HCT116 (cell line): ENCODE measurements around the gene REEP3. TPM values are rescaled to one million over a fixed set of nuclear protein-coding genes. Genes with fewer than 3 reads are reported as not detected.

Experiments used
- ATAC-seq: fragments of 200-7000 bp; cut with Tn5 transposase; 2 replicates; pipeline ENCODE4 v1.9.1; 2020; ENCODE audit warnings: mild to moderate bottlenecking, moderate library complexity
- BruUV-seq: library from RNA; stranded (reverse); fragments of 400-500 nt; replicated peaks from 2 replicates; lab custom pipeline; 2021; lab: Mats Ljungman, UMichigan
- CTCF ChIA-PET: fragments of 300-600 bp; sonication (Branson Sonifier 250); formaldehyde crosslinking; loops from one replicate; lab custom pipeline; 2021; ENCODE audit warnings: antibody characterized with exemption; lab: Charles Lee
- POLR2A ChIA-PET: fragments of 300-600, 350-600 bp; sonication (Branson Sonifier 250); formaldehyde crosslinking; loops from one replicate; lab custom pipeline; 2021; ENCODE audit warnings: antibody characterized with exemption; lab: Charles Lee
- RAD21 ChIA-PET, 2 experiments: fragments of 300-600 bp; sonication (Branson Sonifier 250); formaldehyde crosslinking; loops; one replicate each; lab custom pipeline; 2023; ENCODE audit warnings: low total read pairs in 2 of 2; ENCODE audit not compliant: uncharacterized antibody in 2 of 2, unreplicated experiment in 2 of 2, low non-redundant PET in 1 of 2; lab: Charles Lee
- DNase-seq: peaks from one replicate; pipeline ENCODE4 v3.0.0-alpha.2; 2010; ENCODE audit warnings: low read depth, low spot score
- H2AFZ ChIP-seq: fragments of 200-600 bp; shearing (Covaris generic), sonication (generic); 2 replicates; pipeline ENCODE4 v1.6.1; 2017; ENCODE audit warnings: low read depth, mixed run types, mixed read lengths, antibody characterized with exemption, low read length; ENCODE audit not compliant: poor library complexity, severe bottlenecking
- H3K27ac ChIP-seq: 2 replicates; pipeline ENCODE4 v1.5.1; 2012; ENCODE audit warnings: low read depth, low read length
- H3K27me3 ChIP-seq: fragments of 200-600 bp; sonication (generic); 2 replicates; pipeline ENCODE4 v1.6.1; 2016; ENCODE audit warnings: mixed run types, low read length, mixed read lengths; ENCODE audit not compliant: insufficient read depth
- H3K36me3 ChIP-seq, 2 experiments: fragments of 200-500 bp in 1 of 2; fragments of 200-600 bp in 1 of 2; sonication (Bioruptor generic) in 1 of 2; sonication (generic) in 1 of 2; 2 replicates each; pipeline versions ENCODE4 v1.5.1 to v1.6.1; 2014 to 2016; ENCODE audit warnings: low read length in 2 of 2, inconsistent platforms in 1 of 2, mixed read lengths in 1 of 2, mixed run types in 1 of 2; ENCODE audit not compliant: insufficient read depth in 2 of 2, control insufficient read depth in 1 of 2
- H3K4me1 ChIP-seq, 2 experiments: fragments of 200-600 bp in 1 of 2; sonication (generic) in 1 of 2; 2 replicates each; pipeline versions ENCODE4 v1.5.1 to v1.6.1; 2012 to 2017; ENCODE audit warnings: low read length in 2 of 2, inconsistent platforms in 1 of 2, mild to moderate bottlenecking in 1 of 2, mixed read lengths in 1 of 2, mixed run types in 1 of 2, moderate library complexity in 1 of 2; ENCODE audit not compliant: insufficient read depth in 2 of 2, control insufficient read depth in 1 of 2
- H3K4me2 ChIP-seq: fragments of 200-600 bp; sonication (generic); 2 replicates; pipeline ENCODE4 v1.6.1; 2017; ENCODE audit warnings: mixed run types, low read length, mixed read lengths
- H3K4me3 ChIP-seq, 2 experiments: fragments of 200-600 bp in 1 of 2; sonication (generic) in 1 of 2; replicated peaks in 1 of 2; 2 replicates each; pipeline ENCODE4 v1.5.1; 2011 to 2016; ENCODE audit warnings: low read length in 2 of 2, control low read depth in 1 of 2, low read depth in 1 of 2, mild to moderate bottlenecking in 1 of 2, mixed read lengths in 1 of 2, mixed run types in 1 of 2
- H3K79me2 ChIP-seq: fragments of 200-600 bp; sonication (generic); 2 replicates; pipeline ENCODE4 v1.6.1; 2017; ENCODE audit warnings: mild to moderate bottlenecking, mixed run types, low read length, moderate library complexity, mixed read lengths; ENCODE audit not compliant: insufficient read depth
- H3K9ac ChIP-seq: fragments of 200-600 bp; sonication (generic); 2 replicates; pipeline ENCODE4 v1.6.1; 2016; ENCODE audit warnings: low read length, mixed read lengths
- H3K9me2 ChIP-seq: fragments of 200-600 bp; sonication (generic), shearing (Covaris generic); 2 replicates; pipeline ENCODE4 v1.6.1; 2017; ENCODE audit warnings: mixed run types, mild to moderate bottlenecking, moderate library complexity; ENCODE audit not compliant: insufficient read depth
- H3K9me3 ChIP-seq, 2 experiments: fragments of 200-500 bp in 1 of 2; fragments of 200-600 bp in 1 of 2; sonication (Bioruptor generic) in 1 of 2; sonication (generic) in 1 of 2; 2 replicates each; pipeline ENCODE4 v1.6.1; 2014 to 2017; ENCODE audit warnings: low read length in 2 of 2, mixed read lengths in 2 of 2, inconsistent platforms in 1 of 2, low read depth in 1 of 2, mild to moderate bottlenecking in 1 of 2, mixed run types in 1 of 2, moderate library complexity in 1 of 2; ENCODE audit not compliant: control insufficient read depth in 1 of 2, insufficient read depth in 1 of 2
- H4K20me1 ChIP-seq: fragments of 200-600 bp; sonication (generic), shearing (Covaris generic); 2 replicates; pipeline ENCODE4 v1.6.1; 2017; ENCODE audit warnings: mixed run types, mild to moderate bottlenecking, moderate library complexity; ENCODE audit not compliant: insufficient read depth
- ATF3 ChIP-seq: IDR thresholded peaks from 2 replicates; pipeline ENCODE4 v1.6.1; 2012
- CBX3 ChIP-seq: IDR thresholded peaks from 2 replicates; pipeline ENCODE4 v1.6.1; 2012; ENCODE audit warnings: low read depth
- EGR1 ChIP-seq: IDR thresholded peaks from 2 replicates; pipeline ENCODE4 v1.6.1; 2012; ENCODE audit warnings: low read depth
- FOSL1 ChIP-seq: IDR thresholded peaks from 2 replicates; pipeline ENCODE4 v1.6.1; 2012; ENCODE audit warnings: low read depth
- JUND ChIP-seq: IDR thresholded peaks from 2 replicates; pipeline ENCODE4 v1.6.1; 2012
- REST ChIP-seq: IDR thresholded peaks from 2 replicates; pipeline ENCODE4 v1.6.1; 2012; ENCODE audit warnings: low read depth
- ZBTB33 ChIP-seq: IDR thresholded peaks from 2 replicates; pipeline ENCODE4 v1.6.1; 2011; ENCODE audit warnings: mild to moderate bottlenecking, low read length, moderate library complexity; ENCODE audit not compliant: insufficient replicate concordance; ENCODE audit errors: extremely low read depth
- ZFX ChIP-seq: fragments of 450-650 bp; IDR thresholded peaks from 2 replicates; pipeline ENCODE4 v1.6.1; 2017
- intact Hi-C: fragments of 100-400 bp; cut with micrococcal nuclease; formaldehyde crosslinking; loops from 2 replicates; pipeline ENCODE4 v1.10.0; 2022
- total RNA-seq: library from RNA; stranded (reverse); gene quantifications from one replicate; pipeline ENCODE4 v1.2.1, GENCODE V29; 2021; ENCODE audit not compliant: unreplicated experiment

REEP3 gene
- total RNA-seq, 1 experiment from 2014 or later, result 41.3 TPM

- no TSS peak for BruUV-seq
- H3K36me3 ChIP-seq, result peaks cover 0 to 7% of the 10 kb centered on the region in 2 experiments; a peak in 2 of 4 replicates
- RAD21 ChIA-PET, result no interaction called here
These were observed 98.2 kb downstream of the REEP3 start for GRCh38 chr10:63619426-63619825.

More at GRCh38 chr10:63619426-63619825, 98.2 kb downstream of the REEP3 start:
- no peaks in the 10 kb centered on the region for H3K27me3 ChIP-seq
- H3K79me2 ChIP-seq, result no peaks in the 10 kb centered on the region
- H2AFZ ChIP-seq, result no peak overlapping the region
- POLR2A ChIA-PET, result no interaction called here
- ATAC-seq, result no peak
- intact Hi-C loops, result no loop called here
- no peak for DNase-seq
- H3K9me3 ChIP-seq, result no peaks in the 10 kb centered on the region
- no peak overlapping the region for H3K4me2 ChIP-seq
- no peak overlapping the region for H3K4me3 ChIP-seq
- H3K9ac ChIP-seq, result no peak overlapping the region
- CTCF ChIA-PET, result interaction anchor here (0.7 to 1.1 kb wide), 2 partner anchors 9 to 100 kb away, joined by 3 read pairs; no protein-coding TSS in a partner anchor
- H3K27ac ChIP-seq, result no peak overlapping the region
- no peaks in the 10 kb centered on the region for H4K20me1 ChIP-seq
- no peaks in the 10 kb centered on the region for H3K9me2 ChIP-seq
- TF ChIP-seq FOSL1, result no peak
- TF ChIP-seq ZFX, result no peak
- no peak for TF ChIP-seq ZBTB33
- TF ChIP-seq REST, result no peak
- TF ChIP-seq ATF3, result no peak
- TF ChIP-seq JUND, result no peak
- TF ChIP-seq CBX3, result no peak
- no peak for TF ChIP-seq EGR1
- no peaks in the 10 kb centered on the region for H3K4me1 ChIP-seq
